GM12878 (cell line): ENCODE results near the gene SHB. TPM values are rescaled to one million over a fixed set of nuclear protein-coding genes. Genes with fewer than 3 reads are reported as not detected.

Experiments used
- ATAC-seq: fragments of 200-7000 bp; cut with Tn5 transposase; 3 replicates; pipeline ENCODE4 v1.9.1; 2020; ENCODE audit warnings: mild to moderate bottlenecking, moderate library complexity
- BruUV-seq: library from RNA; stranded (reverse); fragments of 400-500 nt; replicated peaks from 2 replicates; lab custom pipeline; 2021; lab: Mats Ljungman, UMichigan
- CTCF ChIA-PET: fragments of 300-600 bp; sonication (Branson Sonifier 250); formaldehyde crosslinking; extraction: SDS; loops from one replicate; lab custom pipeline; 2021; ENCODE audit warnings: inconsistent platforms; lab: Yijun Ruan, JAX
- POLR2A ChIA-PET: fragments of 350-600 bp; formaldehyde crosslinking; extraction: SDS; loops from one replicate; lab custom pipeline; 2021; ENCODE audit warnings: inconsistent platforms; lab: Charles Lee
- RAD21 ChIA-PET: fragments of 300-600 bp; sonication (Branson Sonifier 250); formaldehyde crosslinking; loops from one replicate; lab custom pipeline; 2023; ENCODE audit warnings: antibody characterized with exemption; ENCODE audit not compliant: unreplicated experiment; lab: Charles Lee
- SMC1A ChIA-PET: fragments of 300-600 bp; sonication (Branson Sonifier 250); formaldehyde crosslinking; loops from one replicate; lab custom pipeline; 2023; ENCODE audit not compliant: unreplicated experiment, uncharacterized antibody; lab: Charles Lee
- DNase-seq: peaks from one replicate; pipeline ENCODE4 v3.0.0-alpha.2; 2011; ENCODE audit warnings: low read depth, low spot score
- FAIRE-seq: peaks from 3 replicates; lab custom pipeline; 2011; peaks lifted over from hg19 to GRCh38; lab: Jason Lieb, UNC
- H2AFZ ChIP-seq: 2 replicates; pipeline ENCODE4 v1.6.0; 2011; ENCODE audit warnings: low read depth, low read length, control low read depth; ENCODE audit not compliant: control insufficient read depth
- H3K27ac ChIP-seq: 2 replicates; pipeline ENCODE4 v1.5.1; 2011; ENCODE audit warnings: control low read depth; ENCODE audit not compliant: control insufficient read depth, insufficient read depth
- H3K27me3 ChIP-seq, 2 experiments: replicated peaks in 1 of 2; 2 replicates each; pipeline versions ENCODE4 v1.6.0 to v1.6.1; 2011; ENCODE audit warnings: low read length in 1 of 2; ENCODE audit not compliant: control insufficient read depth in 2 of 2, insufficient read depth in 2 of 2
- H3K36me3 ChIP-seq, 2 experiments: 2 replicates each; pipeline ENCODE4 v1.5.1; 2011; ENCODE audit warnings: low read length in 1 of 2; ENCODE audit not compliant: control insufficient read depth in 2 of 2, insufficient read depth in 2 of 2
- H3K4me1 ChIP-seq: 2 replicates; pipeline ENCODE4 v1.6.1; 2011; ENCODE audit warnings: mild to moderate bottlenecking, low read length, moderate library complexity, mixed read lengths; ENCODE audit not compliant: control insufficient read depth, insufficient read depth
- H3K4me2 ChIP-seq: 2 replicates; pipeline ENCODE4 v1.6.0; 2011; ENCODE audit warnings: control low read depth; ENCODE audit not compliant: control insufficient read depth, insufficient read depth
- H3K4me3 ChIP-seq: fragments of 200-600 bp; sonication (generic); 2 replicates; pipeline ENCODE4 v1.5.1; 2016
- H3K79me2 ChIP-seq: 2 replicates; pipeline ENCODE4 v1.6.0; 2011; ENCODE audit warnings: low read length; ENCODE audit not compliant: control insufficient read depth, insufficient read depth
- H3K9ac ChIP-seq: 2 replicates; pipeline ENCODE4 v1.8.0; 2011; ENCODE audit warnings: low read length, control low read depth, mixed read lengths; ENCODE audit not compliant: control insufficient read depth, insufficient read depth
- H3K9me3 ChIP-seq: replicated peaks from 3 replicates; pipeline ENCODE4 v1.5.1; 2011; ENCODE audit warnings: mild to moderate bottlenecking, low read length; ENCODE audit not compliant: control insufficient read depth, insufficient read depth
- H4K20me1 ChIP-seq: 2 replicates; pipeline ENCODE4 v1.6.0; 2011; ENCODE audit not compliant: control insufficient read depth, insufficient read depth
- BHLHE40 ChIP-seq, 2 experiments: fragments of 450-650 bp in 1 of 2; IDR thresholded peaks; 2 replicates each; pipeline ENCODE4 v1.6.1; 2011 to 2017; ENCODE audit warnings: low read depth in 2 of 2, borderline replicate concordance in 1 of 2, improper control_type of control experiment in 1 of 2, low read length in 1 of 2, mild to moderate bottlenecking in 1 of 2
- CBX3 ChIP-seq: fragments of 200-600 bp; sonication (generic); IDR thresholded peaks from 2 replicates; pipeline ENCODE4 v1.6.1; 2016; ENCODE audit warnings: low read depth, borderline replicate concordance
- CHD4 ChIP-seq: fragments of 200-600 bp; sonication (generic); IDR thresholded peaks from 2 replicates; pipeline ENCODE4 v1.6.1; 2016; ENCODE audit warnings: mild to moderate bottlenecking
- KAT2A ChIP-seq: conservative IDR thresholded peaks from 2 replicates; pipeline ENCODE4 v1.6.1; 2011; ENCODE audit warnings: low read depth, low read length; ENCODE audit not compliant: control insufficient read depth
- MXI1 ChIP-seq: fragments of 150-350 bp; IDR thresholded peaks from 2 replicates; pipeline ENCODE4 v1.6.1; 2011; ENCODE audit warnings: low read depth, mild to moderate bottlenecking, inconsistent platforms, low read length, improper control_type of control experiment
- NR2C2 ChIP-seq: IDR thresholded peaks from 2 replicates; pipeline ENCODE4 v1.6.1; 2011; ENCODE audit warnings: borderline replicate concordance, low read depth; ENCODE audit not compliant: control insufficient read depth, insufficient read length
- RB1 ChIP-seq: fragments of 450-650 bp; formaldehyde crosslinking; IDR thresholded peaks from 2 replicates; pipeline ENCODE4 v1.6.1; 2017; ENCODE audit warnings: mild to moderate bottlenecking, borderline replicate concordance
- SMAD1 ChIP-seq: fragments of 450-650 bp; IDR thresholded peaks from 2 replicates; pipeline ENCODE4 v1.6.1; 2018; ENCODE audit warnings: mild to moderate bottlenecking, low read depth; ENCODE audit not compliant: partially characterized antibody
- SREBF2 ChIP-seq: IDR thresholded peaks from 2 replicates; pipeline ENCODE4 v1.6.1; 2012; ENCODE audit warnings: mild to moderate bottlenecking, low read length
- in situ Hi-C: fragments of 300-500 bp; cut with MboI; formaldehyde crosslinking; loops from 9 replicates; pipeline ENCODE4 v1.14.3; 2018; ENCODE audit warnings: mixed read lengths
- intact Hi-C: fragments of 100-400 bp; cut with micrococcal nuclease; formaldehyde crosslinking; loops from one replicate; pipeline ENCODE4 v1.14.2; 2022; ENCODE audit not compliant: unreplicated experiment
- polyA plus RNA-seq, 11 experiments: library from polyadenylated mRNA; depleted of rRNA in 4 of 11; unstranded in 6 of 11; stranded (reverse) in 5 of 11; fragments of >200 nt; fragmentation: Nextera tagmentation in 4 of 11; fragmentation: Illumina TruSeq in 1 of 11; extraction: Ambion mirVana in 4 of 11; extraction: Trizol in 1 of 11; gene quantifications; 1 replicate in 1 of 11; 2 replicates in 10 of 11; pipeline versions ENCODE4 v1.2.1 to v1.2.3, GENCODE V29; 2011 to 2016; ENCODE audit warnings: inconsistent platforms in 2 of 11, missing spikeins in 2 of 11, low read depth in 1 of 11
- total RNA-seq, 4 experiments: library from RNA; depleted of rRNA in 3 of 4; stranded (reverse); fragments of >200 nt in 3 of 4; fragmentation: Illumina TruSeq in 1 of 4; extraction: Trizol in 1 of 4; gene quantifications; 2 replicates each; pipeline versions ENCODE4 v1.2.1 to v1.2.3, GENCODE V29; 2013 to 2021
- TF ChIP-seq, protein P1 (sequence below): fragments of 450-650 bp; conservative IDR thresholded peaks from 2 replicates; pipeline ENCODE4 v1.6.1; 2017; ENCODE audit warnings: mild to moderate bottlenecking, moderate library complexity
- TF ChIP-seq, protein P2 (sequence below): IDR thresholded peaks from 2 replicates; pipeline ENCODE4 v1.6.1; 2011; ENCODE audit warnings: borderline replicate concordance, low read depth, mild to moderate bottlenecking, moderate library complexity, mixed read lengths, low read length; ENCODE audit not compliant: insufficient read depth; ENCODE audit errors: extremely low read length

Gene SHB
- total and polyA plus RNA-seq, 10 of the 15 experiments (the other 5 are each of a cell fraction or from before 2014, with no cell fraction given) = 0.29 to 6.2 (median 1.3) TPM

DNA sequence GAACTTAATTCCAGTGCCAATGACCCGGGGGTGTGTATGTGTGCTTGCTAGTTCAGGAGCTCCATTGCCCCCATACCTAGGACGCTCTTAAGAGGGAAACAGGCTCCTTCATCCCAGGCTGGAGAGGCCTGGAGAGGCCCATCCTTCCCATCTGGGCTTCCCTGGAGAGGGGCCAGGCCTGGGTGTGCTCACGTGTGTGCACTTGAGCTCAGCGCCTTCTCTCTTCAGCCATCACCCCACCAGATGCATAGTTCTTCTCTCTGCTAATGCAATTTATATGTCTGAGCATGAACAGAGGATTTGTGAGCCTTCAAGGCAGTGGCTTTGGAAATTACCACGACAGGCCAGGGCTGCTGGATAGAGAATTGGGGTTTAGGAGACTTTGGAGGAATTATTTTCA lies 48.6 kb upstream of the SHB start (continued):
- TF ChIP-seq, protein P1, sequence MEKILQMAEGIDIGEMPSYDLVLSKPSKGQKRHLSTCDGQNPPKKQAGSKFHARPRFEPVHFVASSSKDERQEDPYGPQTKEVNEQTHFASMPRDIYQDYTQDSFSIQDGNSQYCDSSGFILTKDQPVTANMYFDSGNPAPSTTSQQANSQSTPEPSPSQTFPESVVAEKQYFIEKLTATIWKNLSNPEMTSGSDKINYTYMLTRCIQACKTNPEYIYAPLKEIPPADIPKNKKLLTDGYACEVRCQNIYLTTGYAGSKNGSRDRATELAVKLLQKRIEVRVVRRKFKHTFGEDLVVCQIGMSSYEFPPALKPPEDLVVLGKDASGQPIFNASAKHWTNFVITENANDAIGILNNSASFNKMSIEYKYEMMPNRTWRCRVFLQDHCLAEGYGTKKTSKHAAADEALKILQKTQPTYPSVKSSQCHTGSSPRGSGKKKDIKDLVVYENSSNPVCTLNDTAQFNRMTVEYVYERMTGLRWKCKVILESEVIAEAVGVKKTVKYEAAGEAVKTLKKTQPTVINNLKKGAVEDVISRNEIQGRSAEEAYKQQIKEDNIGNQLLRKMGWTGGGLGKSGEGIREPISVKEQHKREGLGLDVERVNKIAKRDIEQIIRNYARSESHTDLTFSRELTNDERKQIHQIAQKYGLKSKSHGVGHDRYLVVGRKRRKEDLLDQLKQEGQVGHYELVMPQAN = no peak
- no peak for TF ChIP-seq CBX3

DNA sequence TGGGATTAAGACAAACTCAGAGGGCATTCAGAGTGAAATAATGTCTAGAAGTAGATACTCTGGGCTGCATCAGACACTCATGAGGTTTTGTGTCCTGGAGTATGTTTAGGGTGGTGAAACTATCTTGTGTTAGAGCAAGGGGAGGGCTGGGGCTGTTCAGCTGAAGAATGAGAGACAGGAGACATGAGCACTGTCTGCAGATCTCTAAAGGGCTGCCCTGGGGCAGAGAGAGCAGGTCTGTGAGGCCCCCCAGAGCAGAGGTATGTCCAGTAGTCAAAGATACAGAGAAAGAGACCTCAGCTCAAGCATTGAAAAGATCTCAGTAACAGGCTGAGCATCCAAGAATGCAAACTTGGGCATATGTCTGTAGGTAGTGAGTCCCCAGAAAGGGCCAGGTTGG lies 45.9 kb upstream of the SHB start:
- ChIA-PET CTCF (interaction anchor here (1.2 to 1.3 kb wide), 3 partner anchors 18 to 202 kb away, joined by 3 to 5 read pairs (median 3); no protein-coding TSS in a partner anchor), POLR2A (interaction anchor here (0.6 to 1.4 kb wide), 6 partner anchors 9 to 27 kb away, joined by 3 to 5 read pairs (median 4); no protein-coding TSS in a partner anchor), RAD21 (interaction anchor here (1.0 to 4.0 kb wide), 3 partner anchors 18 to 26 kb away, joined by 4 to 16 read pairs (median 5); no protein-coding TSS in a partner anchor), SMC1A (interaction anchor here (0.6 to 2.5 kb wide), 8 partner anchors 8 to 85 kb away, joined by 3 to 18 read pairs (median 3); no protein-coding TSS in a partner anchor)
- Histone ChIP-seq H4K20me1 (no peaks in the 10 kb centered on the region; the same call in 1 of the 2 replicates), H2AFZ (no peak overlapping the region), H3K27ac (no peak overlapping the region), H3K4me1 (no peaks in the 10 kb centered on the region), H3K27me3 (no peaks in the 10 kb centered on the region), H3K4me3 (no peak overlapping the region), H3K36me3 (no peaks in the 10 kb centered on the region), H3K9me3 (no peaks in the 10 kb centered on the region; the same call in 2 of the 3 replicates), H3K9ac (no peak overlapping the region), H3K4me2 (no peak overlapping the region), H3K79me2 (no peaks in the 10 kb centered on the region)
- no peak for ATAC-seq
- no peak for DNase-seq
- FAIRE-seq = no peak
- in situ Hi-C loops (no loop called here), intact Hi-C loops (loop anchor here (5.0 kb wide), 1 partner anchor 48 kb away; the partner anchor contains the start of gene SHB)
- TF ChIP-seq, protein P2, sequence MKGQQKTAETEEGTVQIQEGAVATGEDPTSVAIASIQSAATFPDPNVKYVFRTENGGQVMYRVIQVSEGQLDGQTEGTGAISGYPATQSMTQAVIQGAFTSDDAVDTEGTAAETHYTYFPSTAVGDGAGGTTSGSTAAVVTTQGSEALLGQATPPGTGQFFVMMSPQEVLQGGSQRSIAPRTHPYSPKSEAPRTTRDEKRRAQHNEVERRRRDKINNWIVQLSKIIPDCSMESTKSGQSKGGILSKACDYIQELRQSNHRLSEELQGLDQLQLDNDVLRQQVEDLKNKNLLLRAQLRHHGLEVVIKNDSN = no peak
- TF ChIP-seq SMAD1 (no peak), CHD4 (no peak), SREBF2 (no peak), MXI1 (no peak), NR2C2 (no peak), RB1 (no peak), BHLHE40 (IDR thresholded peaks at IDR 0.05; ENCODE audit: borderline replicate concordance in 1 of 2, low read depth in 2 of 2, low read length in 1 of 2) (no peak), KAT2A (no peak)
- no TSS peak for BruUV-seq
